HEK293 (cell line): ENCODE data around the gene NUP160.
"Not testable (repeated sequence)": the region's sequence is repeated elsewhere in the genome, so short reads cannot be mapped to it uniquely, and the experiment has no call there.

Experiments
- CTCF ChIA-PET: fragments of 350-600 bp; formaldehyde crosslinking; extraction: SDS; loops from one replicate; lab custom pipeline; 2021; ENCODE audit warnings: antibody characterized with exemption; lab: Yijun Ruan, JAX
- POLR2A ChIA-PET: fragments of 300-600 bp; formaldehyde crosslinking; extraction: SDS; loops from one replicate; lab custom pipeline; 2020; ENCODE audit warnings: antibody characterized with exemption, inconsistent platforms; lab: Yijun Ruan, JAX
- H3K27ac ChIP-seq: fragments of 200-500 bp; sonication (Bioruptor generic); 2 replicates; pipeline ENCODE4 v1.5.1; 2014; ENCODE audit warnings: low read depth, low read length, control low read depth, inconsistent platforms; ENCODE audit errors: extremely low read depth
- H3K36me3 ChIP-seq, 2 experiments: fragments of 200-500 bp in 1 of 2; sonication (Bioruptor generic) in 1 of 2; 1 replicate in 1 of 2; 2 replicates in 1 of 2; pipeline ENCODE4 v1.5.1; 2014 to 2017; ENCODE audit warnings: inconsistent platforms in 2 of 2, low read length in 2 of 2; ENCODE audit not compliant: control insufficient read depth in 2 of 2, insufficient read depth in 1 of 2
- H3K4me1 ChIP-seq: fragments of 200-500 bp; sonication (Bioruptor generic); 2 replicates; pipeline ENCODE4 v1.5.1; 2014; ENCODE audit warnings: mild to moderate bottlenecking, low read length, inconsistent platforms; ENCODE audit not compliant: control insufficient read depth, insufficient read depth
- H3K4me3 ChIP-seq: 2 replicates; pipeline ENCODE4 v1.5.1; 2011; ENCODE audit warnings: low read depth, mild to moderate bottlenecking, control low read depth, low read length, moderate library complexity
- H3K9me3 ChIP-seq: fragments of 200-500 bp; sonication (Bioruptor generic); 2 replicates; pipeline ENCODE4 v1.5.1; 2014; ENCODE audit warnings: low read depth, low read length, inconsistent platforms; ENCODE audit not compliant: control insufficient read depth, insufficient read depth
- HOXC10 ChIP-seq: sonication (generic); formaldehyde crosslinking; IDR thresholded peaks from 2 replicates; pipeline ENCODE4 v1.8.1; 2023; ENCODE audit warnings: mild to moderate bottlenecking, missing genetic modification reagents
- KLF9 ChIP-seq: fragments of 450-650 bp; formaldehyde crosslinking; IDR thresholded peaks from 2 replicates; pipeline ENCODE4 v1.5.1; 2016; ENCODE audit warnings: missing biosample characterization, missing genetic modification characterization, low read depth
- PRDM1 ChIP-seq: fragments of 450-650 bp; formaldehyde crosslinking; IDR thresholded peaks from 2 replicates; pipeline ENCODE4; 2016; ENCODE audit warnings: missing biosample characterization, missing genetic modification characterization
- REPIN1 ChIP-seq: fragments of 450-650 bp; formaldehyde crosslinking; IDR thresholded peaks from 2 replicates; pipeline ENCODE4 v1.5.1; 2017; ENCODE audit warnings: missing biosample characterization, missing genetic modification characterization, low read depth
- SCRT1 ChIP-seq: fragments of 450-650 bp; formaldehyde crosslinking; IDR thresholded peaks from 2 replicates; pipeline ENCODE4 v1.5.1; 2016; ENCODE audit warnings: missing biosample characterization, missing genetic modification characterization, borderline replicate concordance
- SCRT2 ChIP-seq: fragments of 450-650 bp; formaldehyde crosslinking; IDR thresholded peaks from 2 replicates; pipeline ENCODE4 v1.5.1; 2016; ENCODE audit warnings: missing biosample characterization, missing genetic modification characterization
- ZNF239 ChIP-seq: fragments of 450-650 bp; formaldehyde crosslinking; IDR thresholded peaks from 2 replicates; pipeline ENCODE4 v1.5.1; 2016; ENCODE audit warnings: missing biosample characterization, missing genetic modification characterization
- ZNF341 ChIP-seq: fragments of 450-650 bp; formaldehyde crosslinking; IDR thresholded peaks from 2 replicates; pipeline ENCODE4; 2016; ENCODE audit warnings: low read depth, missing biosample characterization, missing genetic modification characterization
- ZNF398 ChIP-seq: fragments of 450-650 bp; formaldehyde crosslinking; IDR thresholded peaks from 2 replicates; pipeline ENCODE4 v1.5.1; 2017; ENCODE audit warnings: missing biosample characterization, missing genetic modification characterization
- ZNF561 ChIP-seq: fragments of 450-650 bp; IDR thresholded peaks from 2 replicates; pipeline ENCODE4 v1.5.1; 2018; ENCODE audit warnings: missing biosample characterization, missing genetic modification characterization, borderline replicate concordance
- ZNF585B ChIP-seq: fragments of 450-650 bp; formaldehyde crosslinking; IDR thresholded peaks from 2 replicates; pipeline ENCODE4 v1.5.1; 2016; ENCODE audit warnings: missing biosample characterization, missing genetic modification characterization
- ZNF660 ChIP-seq: fragments of 450-650 bp; IDR thresholded peaks from 2 replicates; pipeline ENCODE4 v1.5.1; 2018; ENCODE audit warnings: missing biosample characterization, mild to moderate bottlenecking, missing genetic modification characterization
- ZSCAN30 ChIP-seq: fragments of 450-650 bp; IDR thresholded peaks from 2 replicates; pipeline ENCODE4 v1.5.1; 2018; ENCODE audit warnings: missing biosample characterization, mild to moderate bottlenecking, missing genetic modification characterization, moderate library complexity
- TF ChIP-seq, protein P1 (sequence below): fragments of 450-650 bp; formaldehyde crosslinking; IDR thresholded peaks from 2 replicates; pipeline ENCODE4 v1.5.1; 2016; ENCODE audit warnings: missing biosample characterization, missing genetic modification characterization
- TF ChIP-seq, protein P2 (sequence below): fragments of 450-650 bp; formaldehyde crosslinking; IDR thresholded peaks from 2 replicates; pipeline ENCODE4 v1.5.1; 2017; ENCODE audit warnings: missing biosample characterization, mild to moderate bottlenecking, missing genetic modification characterization, moderate library complexity

Gene NUP160

GRCh38 chr11:47766509-47767227 lies 81.5 kb downstream of the NUP160 start:
- ChIA-PET CTCF (no interaction called here), POLR2A (no interaction called here)
- Histone ChIP-seq H3K4me3 (peak overlapping the region; percentile 78), H3K27ac (peak overlapping the region; percentile 80), H3K36me3 (peaks cover 21 to 36% of the 10 kb centered on the region in 2 experiments; a peak in 2 of 3 replicates), H3K4me1 (no peaks in the 10 kb centered on the region), H3K9me3 (no peaks in the 10 kb centered on the region)
- TF ChIP-seq ZNF561 (tag by site-specific recombination): 0 out of 2 replicates have a peak, but pooled peaks have one; percentile 46
- TF ChIP-seq, protein P1, sequence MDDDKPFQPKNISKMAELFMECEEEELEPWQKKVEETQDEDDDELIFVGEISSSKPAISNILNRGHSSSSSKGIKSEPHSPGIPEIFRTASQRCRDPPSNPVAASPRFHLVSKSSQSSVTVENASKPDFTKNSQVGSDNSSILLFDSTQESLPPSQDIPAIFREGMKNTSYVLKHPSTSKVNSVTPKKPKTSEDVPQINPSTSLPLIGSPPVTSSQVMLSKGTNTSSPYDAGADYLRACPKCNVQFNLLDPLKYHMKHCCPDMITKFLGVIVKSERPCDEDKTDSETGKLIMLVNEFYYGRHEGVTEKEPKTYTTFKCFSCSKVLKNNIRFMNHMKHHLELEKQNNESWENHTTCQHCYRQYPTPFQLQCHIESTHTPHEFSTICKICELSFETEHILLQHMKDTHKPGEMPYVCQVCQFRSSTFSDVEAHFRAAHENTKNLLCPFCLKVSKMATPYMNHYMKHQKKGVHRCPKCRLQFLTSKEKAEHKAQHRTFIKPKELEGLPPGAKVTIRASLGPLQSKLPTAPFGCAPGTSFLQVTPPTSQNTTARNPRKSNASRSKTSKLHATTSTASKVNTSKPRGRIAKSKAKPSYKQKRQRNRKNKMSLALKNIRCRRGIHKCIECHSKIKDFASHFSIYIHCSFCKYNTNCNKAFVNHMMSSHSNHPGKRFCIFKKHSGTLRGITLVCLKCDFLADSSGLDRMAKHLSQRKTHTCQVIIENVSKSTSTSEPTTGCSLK (tag by site-specific recombination): no peak
- TF ChIP-seq ZNF660 (tag by site-specific recombination): peak; percentile 73; the same call in 1 of the 2 replicates
- TF ChIP-seq HOXC10: 0 out of 2 replicates have a peak, but pooled peaks have one; percentile 64
- TF ChIP-seq REPIN1 (tag by site-specific recombination): no peak
- TF ChIP-seq ZNF341 (tag by site-specific recombination): no peak
- TF ChIP-seq ZNF398 (tag by site-specific recombination): peak; percentile 41; the same call in 1 of the 2 replicates
- TF ChIP-seq, protein P2, sequence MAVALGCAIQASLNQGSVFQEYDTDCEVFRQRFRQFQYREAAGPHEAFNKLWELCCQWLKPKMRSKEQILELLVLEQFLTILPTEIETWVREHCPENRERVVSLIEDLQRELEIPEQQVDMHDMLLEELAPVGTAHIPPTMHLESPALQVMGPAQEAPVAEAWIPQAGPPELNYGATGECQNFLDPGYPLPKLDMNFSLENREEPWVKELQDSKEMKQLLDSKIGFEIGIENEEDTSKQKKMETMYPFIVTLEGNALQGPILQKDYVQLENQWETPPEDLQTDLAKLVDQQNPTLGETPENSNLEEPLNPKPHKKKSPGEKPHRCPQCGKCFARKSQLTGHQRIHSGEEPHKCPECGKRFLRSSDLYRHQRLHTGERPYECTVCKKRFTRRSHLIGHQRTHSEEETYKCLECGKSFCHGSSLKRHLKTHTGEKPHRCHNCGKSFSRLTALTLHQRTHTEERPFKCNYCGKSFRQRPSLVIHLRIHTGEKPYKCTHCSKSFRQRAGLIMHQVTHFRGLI: no peak
- 0 out of 2 replicates have a peak, but pooled peaks have one; percentile 29 for TF ChIP-seq KLF9 (tag by site-specific recombination)
- 0 out of 2 replicates have a peak, but pooled peaks have one; percentile 51 for TF ChIP-seq ZSCAN30 (tag by site-specific recombination)

- H3K27ac ChIP-seq: no peak overlapping the region
- POLR2A ChIA-PET: no interaction called here
- peak overlapping the region; percentile 16 for H3K4me3 ChIP-seq
- TF ChIP-seq PRDM1 (peak; percentile 71; the same call in 1 of the 2 replicates), ZNF585B (tag by site-specific recombination) (no peak), ZNF239 (no peak), SCRT2 (tag by site-specific recombination) (peak; percentile 92), SCRT1 (peak; percentile 84)
- TF ChIP-seq, all 188 proteins: peak for 3
- CTCF ChIA-PET: interaction anchor here (0.7 kb wide), 1 partner anchor 335 kb away, joined by 3 read pairs; no protein-coding TSS in a partner anchor
- H3K4me1 ChIP-seq: no peaks in the 10 kb centered on the region
- no peaks in the 10 kb centered on the region for H3K9me3 ChIP-seq
- H3K36me3 ChIP-seq: peaks cover 36 to 50% of the 10 kb centered on the region in 2 experiments
Observed at GRCh38 chr11:47765086-47765485, 83.1 kb downstream of the NUP160 start.

GRCh38 chr11:47759291-47759690 lies 88.9 kb downstream of the NUP160 start:
- peaks cover 69 to 89% of the 10 kb centered on the region in 2 experiments for H3K36me3 ChIP-seq
- H3K27ac ChIP-seq, H3K9me3 ChIP-seq, H3K4me1 ChIP-seq, H3K4me3 ChIP-seq: not testable (repeated sequence)
- POLR2A ChIA-PET: interaction anchor here (0.6 to 1.7 kb wide), 3 partner anchors 10 to 650 kb away, joined by 4 to 10 read pairs (median 5); no protein-coding TSS in a partner anchor
- CTCF ChIA-PET: interaction anchor here (0.7 kb wide), 1 partner anchor 175 kb away, joined by 3 read pairs; no protein-coding TSS in a partner anchor
